DOHH2 (cell line): ENCODE results near the gene SLC6A9.

ENCODE experiments used
- H3F3A ChIP-seq: fragments of 200-600 bp; sonication (generic), shearing (Covaris generic); 2 replicates; pipeline ENCODE4 v1.6.0; 2016; ENCODE audit warnings: antibody characterized with exemption, mild to moderate bottlenecking; ENCODE audit not compliant: control insufficient read depth, insufficient read depth
- H3K27ac ChIP-seq: fragments of 200-600 bp; sonication (generic); 2 replicates; pipeline ENCODE4 v1.5.1; 2014; ENCODE audit warnings: low read depth, mild to moderate bottlenecking, low read length, moderate library complexity
- H3K27me3 ChIP-seq: fragments of 200-600 bp; sonication (generic); 2 replicates; pipeline ENCODE4 v1.6.1; 2014; ENCODE audit warnings: mild to moderate bottlenecking, low read length, mixed read lengths; ENCODE audit not compliant: control insufficient read depth
- H3K36me3 ChIP-seq: fragments of 200-600 bp; sonication (generic); 2 replicates; pipeline ENCODE4 v1.6.1; 2014; ENCODE audit warnings: mild to moderate bottlenecking, low read length, moderate library complexity, mixed read lengths; ENCODE audit not compliant: control insufficient read depth
- H3K4me1 ChIP-seq: fragments of 200-600 bp; sonication (generic); 2 replicates; pipeline ENCODE4 v1.6.1; 2014; ENCODE audit warnings: mild to moderate bottlenecking, low read length, mixed read lengths; ENCODE audit not compliant: control insufficient read depth
- H3K4me2 ChIP-seq: fragments of 200-600 bp; sonication (generic); 2 replicates; pipeline ENCODE4 v1.6.0; 2014; ENCODE audit warnings: mild to moderate bottlenecking, low read length, moderate library complexity
- H3K4me3 ChIP-seq: fragments of 200-600 bp; sonication (generic); 2 replicates; pipeline ENCODE4 v1.5.1; 2014; ENCODE audit warnings: mild to moderate bottlenecking, low read length, mixed read lengths
- H3K79me2 ChIP-seq: fragments of 200-600 bp; sonication (generic); 2 replicates; pipeline ENCODE4 v1.6.1; 2014; ENCODE audit warnings: mild to moderate bottlenecking, low read length, mixed read lengths; ENCODE audit not compliant: control insufficient read depth
- H3K9me2 ChIP-seq: fragments of 200-600 bp; sonication (generic); replicated peaks from 2 replicates; pipeline ENCODE4 v1.6.1; 2014; ENCODE audit warnings: mild to moderate bottlenecking, low read length, mixed read lengths; ENCODE audit not compliant: control insufficient read depth
- H3K9me3 ChIP-seq: fragments of 200-600 bp; sonication (generic); 2 replicates; pipeline ENCODE4 v1.6.1; 2014; ENCODE audit warnings: antibody characterized with exemption, low read length, mixed read lengths; ENCODE audit not compliant: control insufficient read depth, insufficient read depth
- H4K20me1 ChIP-seq: fragments of 200-600 bp; sonication (generic); 2 replicates; pipeline ENCODE4 v1.6.0; 2014; ENCODE audit warnings: low read depth, mild to moderate bottlenecking, antibody characterized with exemption, low read length, moderate library complexity; ENCODE audit not compliant: control insufficient read depth, insufficient read depth
- EZH2phosphoT487 ChIP-seq: fragments of 200-600 bp; sonication (generic); IDR thresholded peaks from 2 replicates; pipeline ENCODE4 v1.6.1; 2017; ENCODE audit warnings: borderline replicate concordance, mild to moderate bottlenecking, antibody characterized with exemption, low read length, moderate library complexity, mixed read lengths
- TF ChIP-seq, protein P1 (sequence below): fragments of 200-600 bp; sonication (generic); IDR thresholded peaks from one replicate; pipeline ENCODE4 v1.5.1; 2014; ENCODE audit warnings: antibody characterized with exemption, mild to moderate bottlenecking, low read depth, low read length; ENCODE audit not compliant: poor library complexity, severe bottlenecking

SLC6A9 gene

DNA sequence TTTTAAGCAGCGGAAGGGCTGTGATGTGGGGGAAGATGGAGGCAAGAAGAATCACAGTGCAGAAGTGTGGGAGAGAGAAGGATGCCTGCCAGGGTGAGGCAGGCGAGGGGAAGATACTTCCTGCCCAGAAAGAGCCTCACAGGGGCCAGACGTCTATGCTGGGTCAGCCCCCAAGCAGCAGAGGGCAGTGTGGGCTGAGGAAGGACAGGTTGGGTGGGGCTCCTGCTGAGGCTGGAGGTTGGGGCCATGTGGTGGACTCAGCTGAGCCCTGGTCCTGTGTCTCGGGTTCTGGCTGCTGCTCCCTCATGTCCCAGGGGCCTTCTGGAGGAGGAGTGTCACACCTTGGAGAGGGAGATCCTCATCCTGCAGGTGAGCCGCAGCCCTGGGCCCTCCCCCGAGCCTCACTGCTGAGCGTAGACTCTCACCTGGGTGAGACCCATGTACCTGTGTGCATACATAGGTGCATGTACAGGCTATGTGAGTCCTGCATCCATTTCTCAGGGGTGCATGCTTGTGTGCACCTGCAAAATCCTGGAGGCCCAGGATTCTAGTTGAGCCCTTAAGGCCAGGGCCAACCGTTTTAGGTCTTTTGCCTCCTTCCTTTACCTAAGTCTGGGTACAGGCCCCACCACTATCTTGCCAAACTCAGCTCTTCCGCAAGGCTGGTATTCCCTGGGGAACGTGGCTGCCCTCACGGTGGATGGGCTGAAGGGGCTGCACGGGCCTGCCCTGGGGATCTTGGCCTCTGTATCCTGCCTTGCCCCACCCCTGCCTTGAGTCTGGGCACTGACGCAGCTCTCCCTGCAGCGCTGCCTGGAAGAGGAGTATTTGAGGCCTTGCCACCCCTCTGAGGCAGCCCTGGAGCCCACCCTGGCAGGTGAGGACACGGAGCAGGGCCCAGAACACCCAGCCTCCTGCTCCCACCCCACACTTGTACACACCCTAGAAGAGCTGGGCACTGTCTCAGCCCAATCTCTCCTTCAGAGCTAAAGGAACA is 36.2 kb downstream of the SLC6A9 start:
- Histone ChIP-seq H3K27ac (no peak overlapping the region), H3K36me3 (no peaks in the 10 kb centered on the region), H3K9me3 (no peaks in the 10 kb centered on the region), H3K27me3 (no peaks in the 10 kb centered on the region), H3K79me2 (no peaks in the 10 kb centered on the region), H3K9me2 (no peaks in the 10 kb centered on the region), H3F3A (0 out of 2 replicates have a peak, but pooled peaks cover 2% of the 10 kb centered on the region), H3K4me3 (peak overlapping the region; percentile 69), H3K4me1 (peaks cover 44% of the 10 kb centered on the region), H4K20me1 (no peaks in the 10 kb centered on the region), H3K4me2 (peak overlapping the region; percentile 69)
- TF ChIP-seq, protein P1, sequence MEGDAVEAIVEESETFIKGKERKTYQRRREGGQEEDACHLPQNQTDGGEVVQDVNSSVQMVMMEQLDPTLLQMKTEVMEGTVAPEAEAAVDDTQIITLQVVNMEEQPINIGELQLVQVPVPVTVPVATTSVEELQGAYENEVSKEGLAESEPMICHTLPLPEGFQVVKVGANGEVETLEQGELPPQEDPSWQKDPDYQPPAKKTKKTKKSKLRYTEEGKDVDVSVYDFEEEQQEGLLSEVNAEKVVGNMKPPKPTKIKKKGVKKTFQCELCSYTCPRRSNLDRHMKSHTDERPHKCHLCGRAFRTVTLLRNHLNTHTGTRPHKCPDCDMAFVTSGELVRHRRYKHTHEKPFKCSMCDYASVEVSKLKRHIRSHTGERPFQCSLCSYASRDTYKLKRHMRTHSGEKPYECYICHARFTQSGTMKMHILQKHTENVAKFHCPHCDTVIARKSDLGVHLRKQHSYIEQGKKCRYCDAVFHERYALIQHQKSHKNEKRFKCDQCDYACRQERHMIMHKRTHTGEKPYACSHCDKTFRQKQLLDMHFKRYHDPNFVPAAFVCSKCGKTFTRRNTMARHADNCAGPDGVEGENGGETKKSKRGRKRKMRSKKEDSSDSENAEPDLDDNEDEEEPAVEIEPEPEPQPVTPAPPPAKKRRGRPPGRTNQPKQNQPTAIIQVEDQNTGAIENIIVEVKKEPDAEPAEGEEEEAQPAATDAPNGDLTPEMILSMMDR, result peak; percentile 63
- TF ChIP-seq EZH2phosphoT487, result no peak

DNA sequence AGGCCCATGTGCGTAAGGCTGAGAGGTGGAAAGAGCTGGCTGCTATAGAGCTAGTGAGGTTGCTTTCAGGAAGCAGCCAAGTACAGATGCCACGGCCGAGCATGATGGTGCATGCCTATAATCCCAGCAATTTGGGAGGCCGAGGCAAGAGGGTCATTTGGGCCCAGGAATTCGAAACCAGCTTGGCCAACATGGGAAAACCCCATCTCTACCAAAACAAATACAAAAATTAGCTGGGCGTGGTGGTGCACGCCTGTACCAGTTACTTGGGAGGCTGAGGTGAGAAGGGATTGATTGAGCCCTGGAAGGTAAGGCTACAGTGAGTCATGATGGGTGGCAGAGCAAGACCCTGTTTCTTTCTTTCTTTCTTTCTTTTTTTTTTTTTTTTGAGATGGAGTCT is 37.2 kb downstream of the SLC6A9 start:
- Histone ChIP-seq H3K36me3 (no peaks in the 10 kb centered on the region), H4K20me1 (no peaks in the 10 kb centered on the region), H3K9me3 (no peaks in the 10 kb centered on the region), H3K9me2 (no peaks in the 10 kb centered on the region), H3K4me1 (peaks cover 47% of the 10 kb centered on the region), H3K27ac (peak overlapping the region; percentile 19; the same call in 1 of the 2 replicates), H3K4me3 (no peak overlapping the region), H3K79me2 (no peaks in the 10 kb centered on the region), H3K4me2 (peak overlapping the region; percentile 56), H3K27me3 (no peaks in the 10 kb centered on the region), H3F3A (peaks cover 12% of the 10 kb centered on the region)
- TF ChIP-seq, protein P1, result no peak
- no peak for TF ChIP-seq EZH2phosphoT487

DNA sequence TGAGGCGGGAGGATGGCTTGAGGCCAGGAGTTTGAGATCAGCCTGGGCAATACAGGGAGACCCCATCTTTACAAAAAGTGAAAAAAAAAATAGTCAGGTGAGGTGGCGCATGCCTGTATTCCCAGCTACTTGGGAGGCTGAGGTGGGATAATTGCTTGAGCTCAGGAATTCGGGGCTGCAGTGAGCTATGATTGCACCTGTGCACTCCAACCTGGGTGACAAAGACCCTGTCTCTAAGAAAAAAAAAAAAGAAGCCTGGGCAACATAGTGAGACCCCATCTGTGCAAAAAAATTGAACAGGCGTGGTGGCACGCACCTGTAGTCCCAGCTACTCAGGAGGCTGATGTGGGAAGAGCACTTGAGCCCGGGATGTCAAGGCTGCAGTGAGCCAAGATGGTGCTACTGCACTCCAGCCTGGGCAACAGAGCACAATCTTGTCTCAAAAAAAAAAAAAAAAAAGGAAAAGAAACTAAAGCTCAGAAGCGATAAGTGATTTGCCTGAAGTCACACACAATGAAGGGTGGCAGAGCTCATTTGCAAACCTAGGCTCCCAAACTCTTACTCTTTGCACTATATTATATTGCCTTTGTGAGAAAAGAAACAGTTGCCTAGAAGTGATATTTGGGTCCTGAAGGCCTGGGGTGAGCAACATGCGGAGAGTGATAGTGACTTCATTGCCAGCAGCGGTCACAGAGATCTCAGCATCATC is 37.9 kb downstream of the SLC6A9 start:
- no peaks in the 10 kb centered on the region for H3K27me3 ChIP-seq

More for the DNA sequence above, 37.9 kb downstream of the SLC6A9 start:
- Histone ChIP-seq H3K4me3 (no peak overlapping the region; the same call in 1 of the 2 replicates), H3F3A (peaks cover 15% of the 10 kb centered on the region), H3K4me1 (peaks cover 47% of the 10 kb centered on the region), H3K36me3 (no peaks in the 10 kb centered on the region), H3K79me2 (no peaks in the 10 kb centered on the region), H3K9me3 (no peaks in the 10 kb centered on the region), H3K9me2 (no peaks in the 10 kb centered on the region), H3K4me2 (peak overlapping the region; percentile 56), H4K20me1 (no peaks in the 10 kb centered on the region), H3K27ac (peak overlapping the region; percentile 19; the same call in 1 of the 2 replicates)
- TF ChIP-seq, protein P1, result no peak
- no peak for TF ChIP-seq EZH2phosphoT487
